Measurements from ENCODE around the gene CD200R1L.

CD200R1L gene

DNA sequence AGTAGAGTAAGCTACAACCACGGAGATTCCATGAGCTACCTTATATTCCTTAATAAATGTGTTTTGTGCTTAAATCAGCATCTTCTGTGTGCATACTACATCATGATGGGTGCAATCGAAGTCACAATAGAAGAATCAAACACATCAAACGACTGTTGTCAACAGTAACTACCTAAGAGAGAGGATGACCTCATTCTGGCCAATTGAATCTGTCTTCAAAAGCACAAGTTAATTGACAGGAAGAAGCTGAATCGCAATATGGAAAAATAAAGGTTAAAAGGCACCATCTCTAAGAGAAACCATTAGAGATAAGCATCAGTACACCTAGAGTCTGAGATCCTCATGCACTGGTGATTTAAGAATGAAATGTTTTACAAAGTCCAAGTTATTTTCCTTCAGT is 39.0 kb downstream of the CD200R1L start:
- no peak overlapping the region for H3K4me3 ChIP-seq (ENCODE audit: low read depth in 1 of 2, low read length in 1 of 2)
- TF ChIP-seq, protein P1, sequence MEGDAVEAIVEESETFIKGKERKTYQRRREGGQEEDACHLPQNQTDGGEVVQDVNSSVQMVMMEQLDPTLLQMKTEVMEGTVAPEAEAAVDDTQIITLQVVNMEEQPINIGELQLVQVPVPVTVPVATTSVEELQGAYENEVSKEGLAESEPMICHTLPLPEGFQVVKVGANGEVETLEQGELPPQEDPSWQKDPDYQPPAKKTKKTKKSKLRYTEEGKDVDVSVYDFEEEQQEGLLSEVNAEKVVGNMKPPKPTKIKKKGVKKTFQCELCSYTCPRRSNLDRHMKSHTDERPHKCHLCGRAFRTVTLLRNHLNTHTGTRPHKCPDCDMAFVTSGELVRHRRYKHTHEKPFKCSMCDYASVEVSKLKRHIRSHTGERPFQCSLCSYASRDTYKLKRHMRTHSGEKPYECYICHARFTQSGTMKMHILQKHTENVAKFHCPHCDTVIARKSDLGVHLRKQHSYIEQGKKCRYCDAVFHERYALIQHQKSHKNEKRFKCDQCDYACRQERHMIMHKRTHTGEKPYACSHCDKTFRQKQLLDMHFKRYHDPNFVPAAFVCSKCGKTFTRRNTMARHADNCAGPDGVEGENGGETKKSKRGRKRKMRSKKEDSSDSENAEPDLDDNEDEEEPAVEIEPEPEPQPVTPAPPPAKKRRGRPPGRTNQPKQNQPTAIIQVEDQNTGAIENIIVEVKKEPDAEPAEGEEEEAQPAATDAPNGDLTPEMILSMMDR (IDR thresholded peaks at IDR 0.05): no peak
- no peaks in the 10 kb centered on the region for H3K36me3 ChIP-seq
- H3K9me3 ChIP-seq: no peaks in the 10 kb centered on the region
- H3K4me1 ChIP-seq (ENCODE audit: control insufficient read depth in 1 of 2, insufficient read depth in 1 of 2, low read depth in 1 of 2, low read length in 1 of 2): no peaks in the 10 kb centered on the region
- H3K27me3 ChIP-seq: no peaks in the 10 kb centered on the region
- H3K27ac ChIP-seq: no peak overlapping the region

DNA sequence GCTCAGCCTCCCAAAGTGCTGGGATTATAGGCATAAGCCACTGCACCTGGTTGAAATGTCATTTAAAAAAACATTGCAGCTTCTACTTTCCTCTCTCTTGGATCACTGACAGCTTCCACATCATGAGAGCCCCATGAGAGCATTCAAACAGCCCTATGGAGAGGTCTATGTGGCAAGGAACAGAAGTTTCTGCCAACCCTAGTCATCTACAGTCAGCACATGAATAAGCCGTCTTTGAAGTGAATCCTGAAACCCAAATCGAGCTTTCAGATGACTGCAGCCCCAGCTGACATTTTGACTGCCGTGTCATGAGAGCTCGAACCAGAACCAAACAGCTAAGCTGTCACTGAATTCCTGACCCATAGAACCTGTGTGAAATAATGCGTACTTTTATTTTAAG is 39.8 kb downstream of the CD200R1L start:
- Histone ChIP-seq H3K27me3 (no peaks in the 10 kb centered on the region), H3K4me3 (ENCODE audit: low read depth in 1 of 2, low read length in 1 of 2) (no peak overlapping the region), H3K4me1 (ENCODE audit: control insufficient read depth in 1 of 2, insufficient read depth in 1 of 2, low read depth in 1 of 2, low read length in 1 of 2) (no peaks in the 10 kb centered on the region), H3K27ac (no peak overlapping the region), H3K9me3 (no peaks in the 10 kb centered on the region), H3K36me3 (no peaks in the 10 kb centered on the region)
- TF ChIP-seq, protein P1 (IDR thresholded peaks at IDR 0.05): no peak

DNA sequence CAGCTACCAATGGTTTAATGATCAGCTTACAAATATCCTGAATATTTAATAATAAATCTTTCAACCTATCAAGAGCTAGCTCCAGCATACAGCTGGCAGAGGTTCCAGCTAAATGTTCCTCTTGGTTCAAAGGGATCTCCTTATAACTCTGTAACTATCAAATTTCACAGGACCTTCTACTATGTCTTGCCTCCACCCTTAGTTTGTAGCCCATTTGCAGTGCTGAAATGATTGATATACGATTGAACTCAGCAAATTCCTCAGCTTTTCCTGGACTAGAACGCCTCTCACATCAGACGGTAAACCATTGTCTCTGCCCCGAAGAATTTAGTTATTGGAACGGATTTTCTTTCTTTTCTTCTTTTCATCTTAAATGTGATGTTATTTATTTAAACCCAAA is 41.5 kb downstream of the CD200R1L start:
- no peak overlapping the region for H3K4me3 ChIP-seq (ENCODE audit: low read depth in 1 of 2, low read length in 1 of 2)
- H3K36me3 ChIP-seq: no peaks in the 10 kb centered on the region
- no peaks in the 10 kb centered on the region for H3K9me3 ChIP-seq
- no peaks in the 10 kb centered on the region for H3K4me1 ChIP-seq (ENCODE audit: control insufficient read depth in 1 of 2, insufficient read depth in 1 of 2, low read depth in 1 of 2, low read length in 1 of 2)
- no peak overlapping the region for H3K27ac ChIP-seq
- no peaks in the 10 kb centered on the region for H3K27me3 ChIP-seq
- TF ChIP-seq, protein P1 (IDR thresholded peaks at IDR 0.05): no peak

DNA sequence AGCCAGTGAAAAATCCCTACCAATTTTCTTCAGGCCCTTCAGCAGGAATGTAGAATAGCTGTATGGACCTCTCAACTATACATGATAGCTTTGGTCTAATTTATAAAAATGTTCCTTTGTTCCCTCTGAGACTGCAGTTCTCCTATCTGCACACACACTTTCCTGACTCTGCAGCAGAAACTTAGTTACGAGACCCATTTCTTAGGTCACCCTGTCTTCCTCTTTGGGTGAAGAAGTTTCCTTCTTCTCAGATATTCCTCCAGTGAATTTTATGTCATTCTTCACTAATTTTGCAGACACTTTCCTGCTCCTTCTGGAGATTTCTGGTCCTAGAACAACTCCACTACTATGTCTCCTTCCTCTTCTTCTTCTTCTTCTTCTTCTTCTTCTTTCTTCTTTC is 42.6 kb downstream of the CD200R1L start:
- TF ChIP-seq, protein P1 (IDR thresholded peaks at IDR 0.05): no peak
- Histone ChIP-seq H3K4me1 (ENCODE audit: control insufficient read depth in 1 of 2, insufficient read depth in 1 of 2, low read depth in 1 of 2, low read length in 1 of 2) (no peaks in the 10 kb centered on the region), H3K4me3 (ENCODE audit: low read depth in 1 of 2, low read length in 1 of 2) (no peak overlapping the region), H3K27me3 (no peaks in the 10 kb centered on the region), H3K36me3 (no peaks in the 10 kb centered on the region), H3K27ac (peak overlapping the region; percentile 24), H3K9me3 (no peaks in the 10 kb centered on the region)

DNA sequence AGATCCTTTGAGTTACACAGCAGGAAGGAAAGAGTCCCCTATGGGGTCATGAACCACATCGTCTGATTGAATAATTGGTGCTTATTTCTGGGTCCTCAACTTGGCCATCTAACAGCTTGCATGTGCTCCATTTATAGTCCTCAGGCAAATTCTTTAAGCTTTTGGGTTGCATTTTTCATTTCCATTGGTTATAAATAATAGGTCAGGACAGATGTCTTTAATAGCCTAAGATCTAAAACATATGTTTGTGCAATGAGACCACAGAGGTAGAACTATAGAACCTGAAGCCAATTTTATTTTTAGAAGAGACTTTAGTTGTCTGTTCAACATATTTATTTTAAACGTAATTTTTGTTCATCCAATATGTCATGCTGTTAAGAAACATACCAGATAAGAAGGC is 43.2 kb downstream of the CD200R1L start:
- Histone ChIP-seq H3K4me1 (ENCODE audit: control insufficient read depth in 1 of 2, insufficient read depth in 1 of 2, low read depth in 1 of 2, low read length in 1 of 2) (no peaks in the 10 kb centered on the region), H3K36me3 (no peaks in the 10 kb centered on the region), H3K4me3 (ENCODE audit: low read depth in 1 of 2, low read length in 1 of 2) (no peak overlapping the region), H3K9me3 (no peaks in the 10 kb centered on the region), H3K27me3 (no peaks in the 10 kb centered on the region), H3K27ac (no peak overlapping the region)
- TF ChIP-seq, protein P1 (IDR thresholded peaks at IDR 0.05): no peak

DNA sequence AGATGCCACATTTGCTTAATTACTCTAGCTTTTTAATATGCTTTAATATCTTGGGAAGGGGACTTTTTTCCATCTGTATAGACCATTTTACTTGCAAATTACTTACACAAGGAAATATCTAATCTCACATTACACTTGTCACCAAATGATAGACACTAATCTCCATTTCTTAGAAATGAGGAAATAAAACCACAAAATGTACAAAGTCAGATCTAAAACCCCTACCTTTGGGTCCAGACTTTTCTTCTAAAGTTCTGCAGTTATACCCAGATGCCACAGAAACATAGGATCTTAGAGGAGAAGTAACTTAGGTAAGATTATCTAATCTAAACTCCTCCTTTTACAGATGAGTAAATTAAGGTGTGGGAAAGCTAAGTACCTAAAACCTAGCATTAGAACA is 44.3 kb downstream of the CD200R1L start:
- H3K4me3 ChIP-seq (ENCODE audit: low read depth in 1 of 2, low read length in 1 of 2): no peak overlapping the region
- TF ChIP-seq, protein P1 (IDR thresholded peaks at IDR 0.05): no peak
- no peaks in the 10 kb centered on the region for H3K36me3 ChIP-seq
- no peaks in the 10 kb centered on the region for H3K4me1 ChIP-seq (ENCODE audit: control insufficient read depth in 1 of 2, insufficient read depth in 1 of 2, low read depth in 1 of 2, low read length in 1 of 2)
- H3K27me3 ChIP-seq: no peaks in the 10 kb centered on the region
- no peak overlapping the region for H3K27ac ChIP-seq
- no peaks in the 10 kb centered on the region for H3K9me3 ChIP-seq

All from neutrophil (primary cell).